Right lobe of liver (tissue), 6 donors: ENCODE measurements around the gene TRAPPC6A. TPM values are rescaled to one million over a fixed set of nuclear protein-coding genes. Genes with fewer than 3 reads are reported as not detected.

ENCODE experiments used
- ATAC-seq, 4 donors: fragments of 200-7000 bp; cut with Tn5 transposase; one replicate each; pipeline ENCODE4 v1.9.1; 2020; ENCODE audit warnings: mild to moderate bottlenecking in 4 of 4, moderate library complexity in 4 of 4
- DNase-seq, 3 donors: peaks; one replicate each; pipeline ENCODE4 v3.0.0-alpha.2; 2020
- H3K27ac ChIP-seq, 3 donors: fragments of 200-600 bp; one replicate each; pipeline ENCODE4 v1.8.0; 2022
- H3K27me3 ChIP-seq, 2 donors: fragments of 200-600 bp; one replicate each; pipeline ENCODE4 v1.8.0; 2022
- H3K36me3 ChIP-seq, 4 donors: fragments of 200-600 bp; sonication (generic) in 1 of 4; one replicate each; pipeline versions ENCODE4 v1.5.1 to v1.8.0; 2017 to 2022; ENCODE audit warnings: control low read depth in 1 of 4
- H3K4me1 ChIP-seq, 4 donors: fragments of 200-600 bp; sonication (generic) in 1 of 4; one replicate each; pipeline versions ENCODE4 v1.5.1 to v1.8.0; 2017 to 2022; ENCODE audit warnings: control low read depth in 1 of 4
- H3K4me3 ChIP-seq, 3 donors: fragments of 200-600 bp; one replicate each; pipeline ENCODE4 v1.8.0; 2022
- H3K9me3 ChIP-seq, 4 donors: fragments of 200-600 bp; sonication (generic) in 1 of 4; one replicate each; pipeline versions ENCODE4 v1.5.1 to v1.8.0; 2017 to 2022; ENCODE audit warnings: control low read depth in 1 of 4
- POLR2A ChIP-seq: fragments of 450-650 bp; IDR thresholded peaks from one replicate; pipeline ENCODE4 v1.6.1; 2017; ENCODE audit warnings: antibody characterized with exemption, mild to moderate bottlenecking
- WGBS: methylation state at CpG from one replicate; pipeline ENCODE4 v1.1.6; 2018; ENCODE audit warnings: low coverage, low lambda C conversion rate; ENCODE audit not compliant: insufficient coverage; ENCODE audit errors: missing lambda C conversion rate; 5-methylcytosine and 5-hydroxymethylcytosine counted together
- intact Hi-C, 2 donors: fragments of 100-400 bp; cut with DNase I; formaldehyde crosslinking; loops; one replicate each; pipeline versions ENCODE4 v1.11.2 to v1.14.1; 2022
- total RNA-seq, 6 experiments: library from RNA; depleted of rRNA in 2 of 6; stranded (reverse); fragments of >200 nt in 2 of 6; fragmentation: NEBNext Ultra II Directional in 3 of 6; extraction: Animal tissue kit (Norgen Biotek cat#: 25700) in 3 of 6; gene quantifications; one replicate each; pipeline versions ENCODE4 v1.1.0 to v1.2.4, GENCODE V29; 2016 to 2023
- TF ChIP-seq, protein P1 (sequence below), 4 donors: fragments of 200-600 bp in 3 of 4; fragments of 450-650 bp in 1 of 4; IDR thresholded peaks; one replicate each; pipeline versions ENCODE4 v1.5.1 to v1.8.0; 2016 to 2022; ENCODE audit warnings: antibody characterized with exemption in 4 of 4, mild to moderate bottlenecking in 2 of 4
- donor health status: DM: no; HTN: yes; CAD: no.
- donor health status: DM: no; HTN: no; CAD: no.
- donor health status: DM: no; HTN: no; CAD: no.
- donor health status: DM: no; HTN: yes; CAD: no.
- donor health status: DM: no; HTN: yes; CAD: no.

The TRAPPC6A gene
- total RNA-seq, 6 experiments from 2014 or later, result 13.1 to 33.3 (median 23.7) TPM

DNA sequence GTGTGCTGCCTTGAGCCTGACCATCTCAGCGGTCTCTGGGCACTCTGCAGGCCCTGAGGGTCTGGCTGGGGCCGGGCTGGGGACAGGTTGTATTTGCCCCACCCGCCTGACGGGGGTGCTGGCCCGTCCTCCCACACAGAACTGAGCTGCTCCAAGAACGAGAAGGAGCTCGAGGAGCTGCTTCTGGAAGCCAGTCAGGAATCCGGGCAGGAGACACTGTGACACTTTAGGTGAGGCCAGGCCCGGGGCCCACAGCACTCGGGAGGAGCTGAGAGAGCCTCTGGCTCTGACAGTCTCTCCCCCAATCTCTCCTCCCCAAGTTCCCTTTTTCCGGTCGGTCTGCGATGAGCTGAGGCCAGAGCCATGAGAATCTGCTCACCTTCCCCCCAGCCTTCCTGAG is 31.8 kb downstream of the TRAPPC6A start:
- no peaks in the 10 kb centered on the region for H3K4me1 ChIP-seq
- no peak for TF ChIP-seq POLR2A
- TF ChIP-seq, protein P1, sequence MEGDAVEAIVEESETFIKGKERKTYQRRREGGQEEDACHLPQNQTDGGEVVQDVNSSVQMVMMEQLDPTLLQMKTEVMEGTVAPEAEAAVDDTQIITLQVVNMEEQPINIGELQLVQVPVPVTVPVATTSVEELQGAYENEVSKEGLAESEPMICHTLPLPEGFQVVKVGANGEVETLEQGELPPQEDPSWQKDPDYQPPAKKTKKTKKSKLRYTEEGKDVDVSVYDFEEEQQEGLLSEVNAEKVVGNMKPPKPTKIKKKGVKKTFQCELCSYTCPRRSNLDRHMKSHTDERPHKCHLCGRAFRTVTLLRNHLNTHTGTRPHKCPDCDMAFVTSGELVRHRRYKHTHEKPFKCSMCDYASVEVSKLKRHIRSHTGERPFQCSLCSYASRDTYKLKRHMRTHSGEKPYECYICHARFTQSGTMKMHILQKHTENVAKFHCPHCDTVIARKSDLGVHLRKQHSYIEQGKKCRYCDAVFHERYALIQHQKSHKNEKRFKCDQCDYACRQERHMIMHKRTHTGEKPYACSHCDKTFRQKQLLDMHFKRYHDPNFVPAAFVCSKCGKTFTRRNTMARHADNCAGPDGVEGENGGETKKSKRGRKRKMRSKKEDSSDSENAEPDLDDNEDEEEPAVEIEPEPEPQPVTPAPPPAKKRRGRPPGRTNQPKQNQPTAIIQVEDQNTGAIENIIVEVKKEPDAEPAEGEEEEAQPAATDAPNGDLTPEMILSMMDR (IDR thresholded peaks at IDR 0.05), result no peak
- H3K9me3 ChIP-seq, result no peaks in the 10 kb centered on the region
- 80% methylated on average over 1 of the region's 13 CpGs for WGBS
- no peak for DNase-seq
- H3K4me3 ChIP-seq, result no peak overlapping the region
- H3K27me3 ChIP-seq, result no peaks in the 10 kb centered on the region
- intact Hi-C loops, result no loop called here
- no peak for ATAC-seq
- H3K27ac ChIP-seq, result no peak overlapping the region
- H3K36me3 ChIP-seq, result peaks cover 0 to 13% (median 0%) of the 10 kb centered on the region in 4 donors

DNA sequence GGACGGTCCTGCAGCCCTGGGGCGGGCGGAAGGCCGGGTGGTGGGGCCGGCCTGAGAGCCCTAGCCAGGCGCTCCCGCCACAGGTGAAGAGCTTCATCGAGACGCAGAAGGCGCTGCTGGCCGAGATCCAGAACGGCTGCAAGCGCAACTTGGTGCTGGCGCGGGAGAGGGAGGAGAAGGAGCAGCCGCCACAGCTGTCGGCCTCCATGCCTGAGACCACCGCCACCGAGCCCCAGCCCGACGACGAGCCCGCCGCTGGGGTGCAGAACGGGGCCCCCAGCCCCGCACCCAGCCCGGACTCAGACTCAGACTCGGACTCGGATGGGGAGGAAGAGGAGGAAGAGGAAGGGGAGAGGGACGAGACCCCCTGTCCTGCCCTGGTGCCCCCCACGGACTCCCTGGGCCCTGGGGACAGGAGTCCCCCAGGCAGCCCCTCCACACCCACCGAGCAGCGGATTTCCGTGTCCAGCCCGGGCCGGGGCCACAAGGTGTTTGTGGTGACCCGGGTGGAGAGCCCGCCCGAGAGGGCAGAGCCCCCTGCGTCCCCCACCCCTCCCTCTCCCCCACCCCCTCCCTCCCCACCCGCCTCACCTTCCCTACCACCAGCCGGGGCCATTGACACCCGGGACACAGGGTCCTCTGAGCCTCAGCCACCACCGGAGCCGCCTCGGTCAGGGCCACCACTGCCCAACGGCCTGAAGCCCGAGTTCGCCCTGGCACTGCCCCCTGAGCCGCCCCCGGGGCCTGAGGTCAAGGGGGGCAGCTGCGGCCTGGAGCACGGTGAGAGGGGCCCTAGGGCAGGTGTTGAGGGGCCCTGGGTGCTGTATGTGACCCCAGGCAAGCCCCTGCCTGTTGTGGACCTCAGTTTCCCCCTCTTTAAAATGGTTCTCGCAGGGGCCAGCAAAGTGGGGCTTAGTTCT is 32.5 kb downstream of the TRAPPC6A start:
- no peak for TF ChIP-seq POLR2A
- TF ChIP-seq, protein P1 (IDR thresholded peaks at IDR 0.05), result no peak
- no peaks in the 10 kb centered on the region for H3K27me3 ChIP-seq
- H3K4me3 ChIP-seq, result no peak overlapping the region
- H3K27ac ChIP-seq, result no peak overlapping the region
- 100% methylated on average over 10 of the region's 54 CpGs for WGBS
- ATAC-seq, result no peak
- intact Hi-C loops, result no loop called here
- H3K4me1 ChIP-seq, result no peaks in the 10 kb centered on the region
- DNase-seq, result no peak
- peaks cover 0 to 13% (median 0%) of the 10 kb centered on the region in 4 donors for H3K36me3 ChIP-seq
- H3K9me3 ChIP-seq, result no peaks in the 10 kb centered on the region

DNA sequence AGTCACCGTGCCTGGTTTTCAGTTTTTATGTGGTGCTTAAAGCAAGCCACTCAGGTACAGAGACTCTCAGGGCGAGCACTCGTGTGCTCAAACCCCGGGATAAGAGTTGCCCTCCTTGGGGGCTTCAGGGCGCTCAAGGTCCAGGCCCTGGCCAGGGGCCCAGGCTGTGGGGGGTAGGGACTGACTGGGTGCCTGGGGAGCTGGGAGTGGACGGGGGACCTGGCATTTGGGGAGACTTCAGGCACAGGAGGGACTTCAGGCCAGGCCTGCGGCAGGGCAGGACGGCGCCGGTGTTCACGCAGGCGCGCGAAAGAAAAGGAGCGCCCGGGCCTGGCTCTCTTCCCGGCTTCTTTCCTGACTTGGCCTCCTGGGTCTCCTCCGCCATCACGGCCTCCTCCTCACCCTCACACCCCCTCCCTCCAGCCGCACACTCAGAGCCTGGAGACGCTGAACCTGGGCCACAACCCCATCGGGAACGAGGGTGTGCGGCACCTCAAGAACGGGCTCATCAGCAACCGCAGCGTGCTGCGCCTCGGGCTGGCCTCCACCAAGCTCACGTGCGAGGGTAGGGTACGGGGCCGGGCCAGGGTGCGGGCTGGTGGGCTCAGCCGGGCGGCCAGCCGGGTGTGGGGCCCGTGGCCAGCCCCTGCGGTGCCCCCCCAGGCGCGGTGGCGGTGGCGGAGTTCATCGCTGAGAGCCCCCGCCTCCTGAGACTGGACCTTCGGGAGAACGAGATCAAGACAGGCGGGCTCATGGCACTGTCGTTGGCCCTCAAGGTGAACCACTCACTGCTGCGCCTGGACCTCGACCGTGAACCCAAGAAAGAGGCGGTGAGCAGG is 33.4 kb downstream of the TRAPPC6A start:
- no peak overlapping the region for H3K27ac ChIP-seq
- no peak overlapping the region for H3K4me3 ChIP-seq
- no peaks in the 10 kb centered on the region for H3K9me3 ChIP-seq
- no peaks in the 10 kb centered on the region for H3K4me1 ChIP-seq
- no peak for TF ChIP-seq POLR2A
- TF ChIP-seq, protein P1 (IDR thresholded peaks at IDR 0.05), result no peak
- peaks cover 0 to 13% (median 0%) of the 10 kb centered on the region in 4 donors for H3K36me3 ChIP-seq
- ATAC-seq (no peak), DNase-seq (no peak)
- no peaks in the 10 kb centered on the region for H3K27me3 ChIP-seq
- 98% methylated on average over 19 of the region's 53 CpGs for WGBS
- intact Hi-C loops, result no loop called here

DNA sequence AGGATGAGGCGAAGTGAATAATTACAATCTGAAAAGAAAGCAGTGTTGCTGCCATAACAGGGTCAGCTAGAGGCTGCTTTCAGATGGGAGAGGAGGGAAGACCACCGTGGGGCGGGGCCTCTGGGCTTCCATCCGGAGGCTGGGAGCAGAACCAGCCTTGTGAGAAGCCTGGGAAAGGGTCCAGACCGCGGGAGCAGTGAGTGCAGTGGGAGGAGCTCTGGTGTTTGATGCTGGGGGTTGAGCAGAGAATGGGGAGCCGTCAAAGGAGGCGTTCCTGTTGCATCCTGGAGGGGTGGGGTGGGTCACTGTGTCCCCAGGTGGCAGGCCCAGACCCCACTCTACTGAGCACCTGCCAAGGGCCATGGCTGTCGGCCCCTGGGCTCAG is 35.3 kb downstream of the TRAPPC6A start:
- WGBS, result 90% methylated on average over 5 of the region's 9 CpGs
- Histone ChIP-seq H3K36me3 (peaks cover 0 to 13% (median 0%) of the 10 kb centered on the region in 4 donors), H3K27ac (no peak overlapping the region), H3K4me3 (no peak overlapping the region), H3K27me3 (no peaks in the 10 kb centered on the region), H3K9me3 (no peaks in the 10 kb centered on the region), H3K4me1 (no peaks in the 10 kb centered on the region)
- DNase-seq, result no peak
- TF ChIP-seq, protein P1 (IDR thresholded peaks at IDR 0.05), result no peak
- no peak for TF ChIP-seq POLR2A
- no peak for ATAC-seq
- intact Hi-C loops, result no loop called here
